Astrocyte (in vitro differentiated cells and primary cell): ENCODE data around the gene ZNF516. TPM values are rescaled to one million over a fixed set of nuclear protein-coding genes. Genes with fewer than 3 reads are reported as not detected.

Experiments
- DNase-seq: peaks from one replicate; pipeline ENCODE4 v3.0.0-alpha.2; 2010; ENCODE audit warnings: low read depth
- FAIRE-seq: peaks from 2 replicates; lab custom pipeline; 2011; peaks lifted over from hg19 to GRCh38; lab: Jason Lieb, UNC
- H2AFZ ChIP-seq: 2 replicates; pipeline ENCODE4 v1.6.0; 2012; ENCODE audit warnings: low read depth, low read length, inconsistent platforms
- H3K27ac ChIP-seq: 2 replicates; pipeline ENCODE4 v1.5.1; 2011; ENCODE audit warnings: low read depth, low read length, inconsistent platforms
- H3K27me3 ChIP-seq: 2 replicates; pipeline ENCODE4 v1.6.0; 2011; ENCODE audit warnings: low read length, inconsistent platforms; ENCODE audit not compliant: insufficient read depth
- H3K36me3 ChIP-seq: 2 replicates; pipeline ENCODE4 v1.5.1; 2011; ENCODE audit warnings: low read length, inconsistent platforms; ENCODE audit not compliant: insufficient read depth
- H3K4me1 ChIP-seq: 2 replicates; pipeline ENCODE4 v1.5.1; 2011; ENCODE audit warnings: low read length, inconsistent platforms; ENCODE audit not compliant: insufficient read depth
- H3K4me2 ChIP-seq: 2 replicates; pipeline ENCODE4 v1.6.0; 2012; ENCODE audit warnings: low read length, inconsistent platforms
- H3K4me3 ChIP-seq: 2 replicates; pipeline ENCODE4 v1.5.1; 2011; ENCODE audit warnings: low read depth, mild to moderate bottlenecking, low read length, inconsistent platforms; ENCODE audit not compliant: insufficient read depth
- H3K79me2 ChIP-seq: 2 replicates; pipeline ENCODE4 v1.6.0; 2012; ENCODE audit warnings: mild to moderate bottlenecking, low read length, inconsistent platforms; ENCODE audit not compliant: insufficient read depth
- H3K9ac ChIP-seq: 2 replicates; pipeline ENCODE4 v1.6.0; 2012; ENCODE audit warnings: mild to moderate bottlenecking, low read length, inconsistent platforms
- H3K9me3 ChIP-seq: 2 replicates; pipeline ENCODE4 v1.5.1; 2012; ENCODE audit warnings: low read depth, mild to moderate bottlenecking, low read length, inconsistent platforms; ENCODE audit not compliant: insufficient read depth
- H4K20me1 ChIP-seq: 2 replicates; pipeline ENCODE4 v1.6.0; 2012; ENCODE audit warnings: low read length, inconsistent platforms; ENCODE audit not compliant: insufficient read depth
- H3K27ac Mint-ChIP-seq: one replicate; pipeline ENCODE4 v1.8.0; 2021; ENCODE audit warnings: mild to moderate bottlenecking, mixed read lengths; ENCODE audit not compliant: unreplicated experiment
- H3K27me3 Mint-ChIP-seq: one replicate; pipeline ENCODE4 v1.8.0; 2021; ENCODE audit warnings: low read depth, mixed read lengths; ENCODE audit not compliant: unreplicated experiment
- H3K36me3 Mint-ChIP-seq: one replicate; pipeline ENCODE4 v1.8.0; 2021; ENCODE audit warnings: low read depth, mixed read lengths; ENCODE audit not compliant: unreplicated experiment
- H3K4me1 Mint-ChIP-seq: one replicate; pipeline ENCODE4 v1.8.0; 2021; ENCODE audit warnings: low read depth, mixed read lengths; ENCODE audit not compliant: unreplicated experiment
- H3K4me3 Mint-ChIP-seq: one replicate; pipeline ENCODE4 v1.8.0; 2021; ENCODE audit warnings: mild to moderate bottlenecking, moderate library complexity, mixed read lengths; ENCODE audit not compliant: unreplicated experiment
- H3K9me3 Mint-ChIP-seq: one replicate; pipeline ENCODE4 v1.8.0; 2021; ENCODE audit warnings: mild to moderate bottlenecking, mixed read lengths; ENCODE audit not compliant: unreplicated experiment
- EZH2 ChIP-seq: IDR thresholded peaks from 2 replicates; pipeline ENCODE4 v1.6.1; 2012; ENCODE audit warnings: mild to moderate bottlenecking, low read length, inconsistent platforms; ENCODE audit not compliant: insufficient read depth
- total RNA-seq: library from RNA; stranded (reverse); gene quantifications from 2 replicates; pipeline ENCODE4 v1.2.1, GENCODE V29; 2021
- TF ChIP-seq, protein P1 (sequence below): IDR thresholded peaks from 2 replicates; pipeline ENCODE4 v1.5.1; 2011; ENCODE audit warnings: low read depth, mild to moderate bottlenecking, inconsistent platforms, low read length, moderate library complexity; ENCODE audit not compliant: insufficient read depth

ZNF516 gene
- total RNA-seq, 1 donor from 2014 or later: 59.8 TPM

DNA sequence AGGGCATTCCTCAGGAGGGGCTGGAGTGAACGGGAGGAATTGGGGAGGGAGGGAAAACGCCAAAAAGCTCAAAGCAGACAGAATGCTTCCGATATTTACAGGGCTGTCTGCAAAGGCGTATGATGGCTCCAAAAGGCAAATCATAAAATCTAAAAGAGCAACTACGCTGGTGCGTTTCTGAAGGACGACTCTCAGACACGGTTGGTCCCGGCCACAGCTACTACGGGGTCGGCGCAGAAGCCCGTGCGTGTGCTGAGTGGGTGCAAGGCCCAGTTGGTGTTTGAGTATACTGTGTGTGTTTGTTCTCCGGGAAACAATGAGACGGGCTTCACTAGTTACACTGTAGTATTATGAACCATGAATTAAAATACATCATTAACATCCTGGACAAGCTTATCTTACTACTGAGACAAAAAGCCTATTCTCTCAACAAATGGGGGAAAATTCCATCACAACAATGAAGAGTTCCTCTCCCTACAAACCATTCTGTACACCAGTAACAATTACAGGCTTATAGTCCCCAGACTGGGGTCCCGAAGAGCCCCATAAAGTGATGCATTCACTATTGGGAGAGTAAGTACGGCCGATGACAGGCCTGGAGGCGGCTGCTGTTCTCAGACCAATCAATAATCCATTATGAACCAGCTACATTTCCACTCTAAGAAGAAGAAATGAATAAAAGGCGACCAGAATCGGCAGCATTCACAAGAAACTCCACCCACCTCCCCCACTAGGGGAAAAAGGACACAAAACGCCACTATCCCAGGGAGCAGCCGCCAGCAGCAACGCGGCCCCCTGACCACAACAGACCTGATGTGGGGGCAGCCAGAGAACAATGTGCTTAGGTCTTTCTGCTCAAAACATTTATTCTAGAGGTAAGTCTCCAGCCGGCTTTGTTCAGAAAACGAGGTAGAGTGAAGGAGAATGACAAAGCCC, 43.4 kb downstream of the ZNF516 start:
- Mint-ChIP-seq H3K27me3 (no peaks in the 10 kb centered on the region), H3K36me3 (no peaks in the 10 kb centered on the region), H3K4me1 (peaks cover 73% of the 10 kb centered on the region), H3K9me3 (no peaks in the 10 kb centered on the region), H3K4me3 (peak overlapping the region; percentile 83), H3K27ac (peak overlapping the region; percentile 97)
- H3K9me3 ChIP-seq: no peaks in the 10 kb centered on the region
- DNase-seq (no peak), FAIRE-seq (no peak)
- H3K27me3 ChIP-seq: no peaks in the 10 kb centered on the region
- no peaks in the 10 kb centered on the region for H3K36me3 ChIP-seq
- peak overlapping the region; percentile 89 for H3K9ac ChIP-seq
- H3K27ac ChIP-seq: peak overlapping the region; percentile 90
- peaks cover 94% of the 10 kb centered on the region for H3K79me2 ChIP-seq
- H3K4me2 ChIP-seq: peak overlapping the region; percentile 92
- H3K4me1 ChIP-seq: peaks cover 44% of the 10 kb centered on the region
- TF ChIP-seq, protein P1, sequence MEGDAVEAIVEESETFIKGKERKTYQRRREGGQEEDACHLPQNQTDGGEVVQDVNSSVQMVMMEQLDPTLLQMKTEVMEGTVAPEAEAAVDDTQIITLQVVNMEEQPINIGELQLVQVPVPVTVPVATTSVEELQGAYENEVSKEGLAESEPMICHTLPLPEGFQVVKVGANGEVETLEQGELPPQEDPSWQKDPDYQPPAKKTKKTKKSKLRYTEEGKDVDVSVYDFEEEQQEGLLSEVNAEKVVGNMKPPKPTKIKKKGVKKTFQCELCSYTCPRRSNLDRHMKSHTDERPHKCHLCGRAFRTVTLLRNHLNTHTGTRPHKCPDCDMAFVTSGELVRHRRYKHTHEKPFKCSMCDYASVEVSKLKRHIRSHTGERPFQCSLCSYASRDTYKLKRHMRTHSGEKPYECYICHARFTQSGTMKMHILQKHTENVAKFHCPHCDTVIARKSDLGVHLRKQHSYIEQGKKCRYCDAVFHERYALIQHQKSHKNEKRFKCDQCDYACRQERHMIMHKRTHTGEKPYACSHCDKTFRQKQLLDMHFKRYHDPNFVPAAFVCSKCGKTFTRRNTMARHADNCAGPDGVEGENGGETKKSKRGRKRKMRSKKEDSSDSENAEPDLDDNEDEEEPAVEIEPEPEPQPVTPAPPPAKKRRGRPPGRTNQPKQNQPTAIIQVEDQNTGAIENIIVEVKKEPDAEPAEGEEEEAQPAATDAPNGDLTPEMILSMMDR: no peak
- TF ChIP-seq EZH2: no peak
- peak overlapping the region; percentile 55 for H2AFZ ChIP-seq
- peak overlapping the region; percentile 68 for H3K4me3 ChIP-seq
- H4K20me1 ChIP-seq: peaks cover 10% of the 10 kb centered on the region

DNA sequence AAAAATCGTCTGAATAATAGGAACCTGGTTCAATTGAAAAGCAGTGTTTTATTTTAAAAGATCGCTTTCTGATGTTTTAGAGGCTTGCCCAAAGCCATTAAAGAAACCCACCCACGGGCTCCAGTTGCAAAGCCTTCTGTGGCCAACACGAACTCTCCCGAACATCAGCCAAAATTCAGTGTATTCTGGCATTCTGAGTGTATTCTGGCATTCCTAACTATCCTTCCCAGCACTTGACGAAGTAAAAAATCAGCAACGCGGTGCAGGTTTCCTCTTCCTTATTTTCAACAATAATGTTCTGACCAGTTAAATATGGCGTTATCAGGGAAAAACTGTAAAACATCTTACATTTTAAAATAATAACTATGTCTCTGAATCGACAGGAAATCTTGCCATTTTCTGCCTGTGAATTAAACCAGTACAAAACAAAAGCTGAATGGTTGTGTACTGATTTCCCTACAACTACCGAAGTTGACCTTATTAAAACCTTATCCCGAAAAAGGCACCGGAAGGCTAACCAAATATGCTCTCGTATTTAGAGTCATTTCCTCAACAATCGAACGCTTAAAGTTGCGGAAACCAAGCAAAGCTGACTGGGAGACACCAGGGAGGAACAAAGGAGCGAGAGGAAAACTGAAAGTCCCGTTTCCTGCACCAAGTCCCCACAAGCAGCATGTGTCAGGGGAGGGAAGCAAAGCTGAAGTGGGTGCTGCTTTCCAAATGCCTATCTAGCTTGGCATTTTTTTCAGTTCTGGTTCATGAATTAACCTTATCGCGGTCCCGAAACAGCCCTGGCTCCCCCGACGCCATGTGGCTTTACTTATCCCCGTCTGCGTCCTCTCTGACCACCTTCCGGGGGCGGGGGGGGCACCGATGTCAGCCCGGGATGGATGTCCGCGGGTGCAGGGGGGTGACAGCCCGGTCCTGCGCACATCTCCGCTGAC, 44.3 kb downstream of the ZNF516 start:
- no peak for TF ChIP-seq EZH2
- peak overlapping the region; percentile 92 for H3K4me2 ChIP-seq
- H3K9me3 Mint-ChIP-seq: no peaks in the 10 kb centered on the region
- DNase-seq: peak; percentile 70
- peak overlapping the region; percentile 97 for H3K27ac Mint-ChIP-seq
- H3K9me3 ChIP-seq: no peaks in the 10 kb centered on the region
- H4K20me1 ChIP-seq: peaks cover 5% of the 10 kb centered on the region
- peak; percentile 52 for FAIRE-seq
- H2AFZ ChIP-seq: peak overlapping the region; percentile 55
- no peaks in the 10 kb centered on the region for H3K27me3 ChIP-seq
- H3K36me3 ChIP-seq: no peaks in the 10 kb centered on the region
- peak overlapping the region; percentile 90 for H3K27ac ChIP-seq
- H3K9ac ChIP-seq: peak overlapping the region; percentile 89
- H3K27me3 Mint-ChIP-seq: no peaks in the 10 kb centered on the region
- peak overlapping the region; percentile 83 for H3K4me3 Mint-ChIP-seq
- H3K36me3 Mint-ChIP-seq: no peaks in the 10 kb centered on the region
- H3K79me2 ChIP-seq: peaks cover 94% of the 10 kb centered on the region
- H3K4me1 Mint-ChIP-seq: peaks cover 65% of the 10 kb centered on the region
- peaks cover 47% of the 10 kb centered on the region for H3K4me1 ChIP-seq
- peak overlapping the region; percentile 68 for H3K4me3 ChIP-seq

DNA sequence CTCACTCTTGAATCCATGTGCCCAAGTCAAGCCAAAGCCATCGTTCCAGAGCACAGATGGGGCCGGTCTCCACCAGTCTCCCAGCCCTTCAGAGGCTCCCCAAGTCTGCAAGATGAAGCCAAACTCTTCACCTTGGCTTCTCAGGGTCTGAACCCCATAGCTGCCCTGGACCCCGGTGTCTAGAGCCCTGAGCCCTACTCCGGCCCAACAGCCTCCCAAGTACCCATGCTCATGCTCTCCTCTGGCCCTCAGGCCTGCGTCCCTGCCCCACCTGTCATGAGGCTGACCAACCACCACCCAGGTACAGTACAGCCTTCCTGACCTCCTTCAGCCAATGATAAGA, 46.0 kb downstream of the ZNF516 start:
- TF ChIP-seq, protein P1: no peak
- no peak for TF ChIP-seq EZH2
- DNase-seq (no peak), FAIRE-seq (no peak)
- Mint-ChIP-seq H3K27ac (peak overlapping the region; percentile 58), H3K36me3 (no peaks in the 10 kb centered on the region), H3K4me1 (peaks cover 66% of the 10 kb centered on the region), H3K9me3 (no peaks in the 10 kb centered on the region), H3K4me3 (peak overlapping the region; percentile 6), H3K27me3 (no peaks in the 10 kb centered on the region)
- Histone ChIP-seq H3K9ac (no peak overlapping the region), H2AFZ (no peak overlapping the region), H3K27ac (no peak overlapping the region), H3K9me3 (no peaks in the 10 kb centered on the region), H3K4me1 (peaks cover 60% of the 10 kb centered on the region), H3K4me3 (no peak overlapping the region), H4K20me1 (peaks cover 11% of the 10 kb centered on the region), H3K79me2 (peaks cover 90% of the 10 kb centered on the region), H3K4me2 (no peak overlapping the region), H3K36me3 (no peaks in the 10 kb centered on the region), H3K27me3 (no peaks in the 10 kb centered on the region)
